WTC11 (cell line): ENCODE measurements around the gene ITPR2. TPM values are rescaled to one million over a fixed set of nuclear protein-coding genes. Genes with fewer than 3 reads are reported as not detected.

Experiments
- ATAC-seq: fragments of 200-7000 bp; cut with Tn5 transposase; 2 replicates; pipeline ENCODE4 v1.10.0; 2021; ENCODE audit warnings: mild to moderate bottlenecking, moderate library complexity
- CTCF ChIA-PET: fragments of 300-600 bp; sonication (Branson Sonifier 250); formaldehyde crosslinking; loops from one replicate; lab custom pipeline; 2021; ENCODE audit warnings: antibody characterized with exemption; lab: Charles Lee
- POLR2A ChIA-PET: fragments of 350-600 bp; sonication (Branson Sonifier 250); formaldehyde crosslinking; loops from one replicate; lab custom pipeline; 2021; ENCODE audit warnings: antibody characterized with exemption; lab: Charles Lee
- DNase-seq: peaks from one replicate; pipeline ENCODE4 v3.0.0; 2021; ENCODE audit warnings: low spot score
- H3K27ac Mint-ChIP-seq: 2 replicates; pipeline ENCODE4 v1.8.0; 2021; ENCODE audit warnings: mixed read lengths
- H3K27me3 Mint-ChIP-seq: 2 replicates; pipeline ENCODE4 v1.8.0; 2021; ENCODE audit warnings: low read depth, mild to moderate bottlenecking, moderate library complexity, mixed read lengths
- H3K36me3 Mint-ChIP-seq: 2 replicates; pipeline ENCODE4 v1.8.0; 2021; ENCODE audit warnings: mixed read lengths
- H3K4me1 Mint-ChIP-seq: 2 replicates; pipeline ENCODE4 v1.8.0; 2022; ENCODE audit warnings: mixed read lengths
- H3K4me3 Mint-ChIP-seq: 2 replicates; pipeline ENCODE4 v1.8.0; 2021; ENCODE audit warnings: mild to moderate bottlenecking, moderate library complexity, mixed read lengths
- H3K9me3 Mint-ChIP-seq: 2 replicates; pipeline ENCODE4 v1.8.0; 2021; ENCODE audit warnings: mixed read lengths
- ARID4B ChIP-seq: sonication (generic); formaldehyde crosslinking; IDR thresholded peaks from 2 replicates; pipeline ENCODE4 v1.8.0; 2023; ENCODE audit warnings: missing genetic modification reagents, mild to moderate bottlenecking, borderline replicate concordance
- ATF6 ChIP-seq: sonication (generic); formaldehyde crosslinking; IDR thresholded peaks from 2 replicates; pipeline ENCODE4 v1.8.1; 2023; ENCODE audit warnings: mild to moderate bottlenecking, missing genetic modification reagents
- ETV6 ChIP-seq: sonication (generic); formaldehyde crosslinking; IDR thresholded peaks from 2 replicates; pipeline ENCODE4 v1.8.1; 2022; ENCODE audit warnings: mild to moderate bottlenecking, missing genetic modification reagents
- FOXK1 ChIP-seq: sonication (generic); formaldehyde crosslinking; IDR thresholded peaks from 2 replicates; pipeline ENCODE4 v1.8.0; 2022; ENCODE audit warnings: mild to moderate bottlenecking, moderate library complexity, missing genetic modification reagents
- HMGXB4 ChIP-seq: sonication (generic); formaldehyde crosslinking; IDR thresholded peaks from 2 replicates; pipeline ENCODE4 v1.8.1; 2023; ENCODE audit warnings: mild to moderate bottlenecking, moderate library complexity, missing genetic modification reagents
- JUN ChIP-seq: sonication (generic); formaldehyde crosslinking; IDR thresholded peaks from 2 replicates; pipeline ENCODE4 v1.8.0; 2023; ENCODE audit warnings: mild to moderate bottlenecking, missing genetic modification reagents
- MYBL2 ChIP-seq: sonication (generic); formaldehyde crosslinking; IDR thresholded peaks from 2 replicates; pipeline ENCODE4 v1.8.1; 2023; ENCODE audit warnings: mild to moderate bottlenecking, moderate library complexity, missing genetic modification reagents
- SMAD3 ChIP-seq: sonication (generic); formaldehyde crosslinking; IDR thresholded peaks from 2 replicates; pipeline ENCODE4 v1.8.0; 2022; ENCODE audit warnings: missing genetic modification reagents, mild to moderate bottlenecking, borderline replicate concordance
- SP1 ChIP-seq: sonication (generic); formaldehyde crosslinking; conservative IDR thresholded peaks from 2 replicates; pipeline ENCODE4 v1.8.1; 2022; ENCODE audit warnings: missing genetic modification reagents
- TCF7 ChIP-seq: sonication (generic); formaldehyde crosslinking; IDR thresholded peaks from 2 replicates; pipeline ENCODE4 v1.8.0; 2022; ENCODE audit warnings: mild to moderate bottlenecking, low read depth, missing genetic modification reagents, moderate library complexity
- TEAD1 ChIP-seq: sonication (generic); formaldehyde crosslinking; IDR thresholded peaks from 2 replicates; pipeline ENCODE4 v1.8.0; 2022; ENCODE audit warnings: mild to moderate bottlenecking, missing genetic modification reagents
- TEAD4 ChIP-seq: sonication (generic); formaldehyde crosslinking; IDR thresholded peaks from 2 replicates; pipeline ENCODE4 v1.8.0; 2022; ENCODE audit warnings: mild to moderate bottlenecking, missing genetic modification reagents
- TP53 ChIP-seq: sonication (generic); formaldehyde crosslinking; IDR thresholded peaks from 2 replicates; pipeline ENCODE4 v1.8.1; 2023; ENCODE audit warnings: mild to moderate bottlenecking, missing genetic modification reagents
- ZBTB43 ChIP-seq: sonication (generic); formaldehyde crosslinking; IDR thresholded peaks from 2 replicates; pipeline ENCODE4 v1.8.1; 2023; ENCODE audit warnings: mild to moderate bottlenecking, missing genetic modification reagents
- ZNF138 ChIP-seq: sonication (generic); formaldehyde crosslinking; conservative IDR thresholded peaks from 2 replicates; pipeline ENCODE4 v1.8.1; 2022; ENCODE audit warnings: mild to moderate bottlenecking, moderate library complexity, missing genetic modification reagents
- ZNF219 ChIP-seq: sonication (generic); formaldehyde crosslinking; IDR thresholded peaks from 2 replicates; pipeline ENCODE4 v1.8.0; 2023; ENCODE audit warnings: missing genetic modification reagents, mild to moderate bottlenecking, borderline replicate concordance
- ZNF263 ChIP-seq: sonication (generic); formaldehyde crosslinking; IDR thresholded peaks from 2 replicates; pipeline ENCODE4 v1.8.1; 2022; ENCODE audit warnings: low read depth, mild to moderate bottlenecking, moderate library complexity, missing genetic modification reagents
- total RNA-seq: library from RNA; stranded (reverse); gene quantifications from 3 replicates; pipeline ENCODE4 v1.2.3, GENCODE V29; 2021
- TF ChIP-seq, protein P1 (sequence below): fragments of 250-450 bp; sonication (Bioruptor Pico); IDR thresholded peaks from 2 replicates; pipeline ENCODE4 v1.9.0; 2021; ENCODE audit warnings: moderate library complexity, mild to moderate bottlenecking, inconsistent platforms, borderline replicate concordance
- TF ChIP-seq, protein P2 (sequence below): sonication (generic); formaldehyde crosslinking; IDR thresholded peaks from 2 replicates; pipeline ENCODE4 v1.8.1; 2022; ENCODE audit warnings: missing genetic modification reagents, borderline replicate concordance
- TF ChIP-seq, protein P3 (sequence below): sonication (generic); formaldehyde crosslinking; IDR thresholded peaks from 2 replicates; pipeline ENCODE4 v1.8.1; 2023; ENCODE audit warnings: mild to moderate bottlenecking, missing genetic modification reagents, moderate library complexity
- TF ChIP-seq, protein P4 (sequence below): sonication (generic); formaldehyde crosslinking; IDR thresholded peaks from 2 replicates; pipeline ENCODE4 v1.8.0; 2022; ENCODE audit warnings: mild to moderate bottlenecking, missing genetic modification reagents

The ITPR2 gene
- total RNA-seq, 1 experiment from 2014 or later: 50.7 TPM

DNA sequence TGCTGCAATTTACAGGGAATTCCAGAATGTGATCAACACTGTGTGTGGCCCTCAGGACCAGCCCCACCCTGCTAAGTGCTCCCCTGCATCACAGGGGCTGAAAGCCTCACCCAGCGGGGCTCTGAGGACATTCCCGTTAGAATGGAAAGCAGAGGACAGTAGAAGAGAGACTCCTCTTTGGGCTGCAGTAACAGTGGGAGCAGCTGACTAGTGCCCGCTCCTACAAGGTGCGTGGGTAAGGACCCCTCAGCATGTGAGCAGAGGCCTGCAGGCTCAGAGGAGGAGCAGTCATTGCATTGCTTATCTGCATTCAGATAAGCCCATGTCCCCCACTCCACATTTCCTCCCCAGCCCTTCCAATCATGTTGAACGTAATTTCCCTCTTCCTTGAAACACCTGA is 120.1 kb downstream of the ITPR2 start (continued):
- TF ChIP-seq JUN (CRISPR knock-in tag): no peak
- TF ChIP-seq, all 79 proteins: peak for 0

DNA sequence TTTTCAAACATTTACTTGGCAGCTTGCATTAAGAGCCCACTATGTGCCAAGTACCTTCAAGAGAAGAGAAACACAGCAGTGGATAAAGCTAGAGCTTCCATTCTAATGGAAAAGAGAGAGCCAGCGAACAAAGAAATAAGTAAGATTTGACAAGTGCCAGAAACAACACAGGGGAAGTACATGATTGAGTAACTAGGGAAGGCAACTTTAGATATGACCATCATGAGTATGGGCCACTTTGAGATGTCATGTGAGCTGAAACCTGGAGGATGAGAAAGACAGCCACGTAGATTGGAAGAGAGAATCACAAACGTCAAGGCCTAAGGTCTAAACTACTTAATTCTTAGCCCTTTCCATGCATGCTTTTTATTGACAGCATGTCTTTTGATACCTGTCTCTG is 121.4 kb downstream of the ITPR2 start:
- H3K27ac Mint-ChIP-seq: peak overlapping the region; percentile 10; the same call in 1 of the 2 replicates
- DNase-seq: no peak
- ChIA-PET POLR2A (no interaction called here), CTCF (interaction anchor here (2.8 kb wide), 1 partner anchor 10 kb away, joined by 20 read pairs; no protein-coding TSS in a partner anchor)
- H3K4me3 Mint-ChIP-seq: no peak overlapping the region
- no peaks in the 10 kb centered on the region for H3K27me3 Mint-ChIP-seq
- H3K4me1 Mint-ChIP-seq: peaks cover 28% of the 10 kb centered on the region
- TF ChIP-seq, protein P1, sequence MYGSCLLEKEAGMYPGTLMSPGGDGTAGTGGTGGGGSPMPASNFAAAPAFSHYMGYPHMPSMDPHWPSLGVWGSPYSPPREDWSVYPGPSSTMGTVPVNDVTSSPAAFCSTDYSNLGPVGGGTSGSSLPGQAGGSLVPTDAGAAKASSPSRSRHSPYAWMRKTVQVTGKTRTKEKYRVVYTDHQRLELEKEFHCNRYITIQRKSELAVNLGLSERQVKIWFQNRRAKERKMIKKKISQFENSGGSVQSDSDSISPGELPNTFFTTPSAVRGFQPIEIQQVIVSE (CRISPR knock-in tag): no peak
- TF ChIP-seq, protein P2, sequence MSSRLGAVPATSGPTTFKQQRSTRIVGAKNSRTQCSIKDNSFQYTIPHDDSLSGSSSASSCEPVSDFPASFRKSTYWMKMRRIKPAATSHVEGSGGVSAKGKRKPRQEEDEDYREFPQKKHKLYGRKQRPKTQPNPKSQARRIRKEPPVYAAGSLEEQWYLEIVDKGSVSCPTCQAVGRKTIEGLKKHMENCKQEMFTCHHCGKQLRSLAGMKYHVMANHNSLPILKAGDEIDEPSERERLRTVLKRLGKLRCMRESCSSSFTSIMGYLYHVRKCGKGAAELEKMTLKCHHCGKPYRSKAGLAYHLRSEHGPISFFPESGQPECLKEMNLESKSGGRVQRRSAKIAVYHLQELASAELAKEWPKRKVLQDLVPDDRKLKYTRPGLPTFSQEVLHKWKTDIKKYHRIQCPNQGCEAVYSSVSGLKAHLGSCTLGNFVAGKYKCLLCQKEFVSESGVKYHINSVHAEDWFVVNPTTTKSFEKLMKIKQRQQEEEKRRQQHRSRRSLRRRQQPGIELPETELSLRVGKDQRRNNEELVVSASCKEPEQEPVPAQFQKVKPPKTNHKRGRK (CRISPR knock-in tag): no peak
- TF ChIP-seq TP53 (no peak), HMGXB4 (no peak), TEAD4 (no peak), ZNF263 (CRISPR knock-in tag) (no peak), ARID4B (no peak), TCF7 (CRISPR knock-in tag) (no peak), TEAD1 (CRISPR knock-in tag) (no peak), FOXK1 (no peak), ZNF138 (CRISPR knock-in tag) (no peak), ZNF219 (no peak), ZBTB43 (CRISPR knock-in tag) (no peak), ATF6 (CRISPR knock-in tag) (no peak), ETV6 (CRISPR knock-in tag) (no peak), MYBL2 (CRISPR knock-in tag) (no peak), SP1 (CRISPR knock-in tag) (no peak), SMAD3 (CRISPR knock-in tag) (no peak)
- TF ChIP-seq, protein P3, sequence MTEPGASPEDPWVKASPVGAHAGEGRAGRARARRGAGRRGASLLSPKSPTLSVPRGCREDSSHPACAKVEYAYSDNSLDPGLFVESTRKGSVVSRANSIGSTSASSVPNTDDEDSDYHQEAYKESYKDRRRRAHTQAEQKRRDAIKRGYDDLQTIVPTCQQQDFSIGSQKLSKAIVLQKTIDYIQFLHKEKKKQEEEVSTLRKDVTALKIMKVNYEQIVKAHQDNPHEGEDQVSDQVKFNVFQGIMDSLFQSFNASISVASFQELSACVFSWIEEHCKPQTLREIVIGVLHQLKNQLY: no peak
- TF ChIP-seq, protein P4, sequence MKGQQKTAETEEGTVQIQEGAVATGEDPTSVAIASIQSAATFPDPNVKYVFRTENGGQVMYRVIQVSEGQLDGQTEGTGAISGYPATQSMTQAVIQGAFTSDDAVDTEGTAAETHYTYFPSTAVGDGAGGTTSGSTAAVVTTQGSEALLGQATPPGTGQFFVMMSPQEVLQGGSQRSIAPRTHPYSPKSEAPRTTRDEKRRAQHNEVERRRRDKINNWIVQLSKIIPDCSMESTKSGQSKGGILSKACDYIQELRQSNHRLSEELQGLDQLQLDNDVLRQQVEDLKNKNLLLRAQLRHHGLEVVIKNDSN (CRISPR knock-in tag): no peak
- no peak for ATAC-seq
- peaks cover 6% of the 10 kb centered on the region for H3K9me3 Mint-ChIP-seq
- H3K36me3 Mint-ChIP-seq: peaks cover 26% of the 10 kb centered on the region
